Measurements from ENCODE around the gene TRMT10A.

- TF ChIP-seq CTCF (IDR thresholded peaks at IDR 0.05) (no peak), POLR2A (IDR thresholded peaks at IDR 0.05) (no peak)
Measured at GRCh38 chr4:99587309-99587708, 23.5 kb upstream of the TRMT10A start.

Measured in thyroid gland (tissue), 4 donors.